Measurements from ENCODE around the gene SNCAIP.

The SNCAIP gene

GRCh38 chr5:122385286-122385685 is 73.2 kb downstream of the SNCAIP start:
- Histone ChIP-seq H3K23ac (ENCODE audit: low read length) (no peak overlapping the region), H2AFZ (ENCODE audit: insufficient read depth, low read length, poor library complexity) (no peak overlapping the region), H3K4ac (ENCODE audit: low read depth, low read length) (no peak overlapping the region), H3K4me3 (ENCODE audit: low read depth, low read length) (no peak overlapping the region), H3K36me3 (ENCODE audit: control insufficient read depth in 1 of 2, insufficient read depth in 2 of 2, low read length in 2 of 2) (no peaks in the 10 kb centered on the region), H4K12ac (ENCODE audit: low read depth, low read length) (no peak overlapping the region), H3K9ac (ENCODE audit: low read length) (no peak overlapping the region), H2BK120ac (ENCODE audit: insufficient read depth, low read length, poor library complexity) (no peak overlapping the region), H3K27ac (ENCODE audit: low read depth, low read length) (no peak overlapping the region), H3K14ac (ENCODE audit: low read length) (no peak overlapping the region), H4K91ac (ENCODE audit: low read depth, low read length) (no peak overlapping the region), H3K4me1 (ENCODE audit: control insufficient read depth in 1 of 2, insufficient read depth in 2 of 2, low read length in 2 of 2) (no peaks in the 10 kb centered on the region), H3K4me2 (ENCODE audit: low read length) (no peak overlapping the region), H4K8ac (ENCODE audit: low read depth, low read length) (no peak overlapping the region), H3K79me1 (ENCODE audit: low read length) (no peaks in the 10 kb centered on the region), H3K9me3 (ENCODE audit: insufficient read depth, low read depth, low read length) (no peaks in the 10 kb centered on the region), H2AK5ac (ENCODE audit: low read length) (no peak overlapping the region), H3K27me3 (ENCODE audit: insufficient read depth, low read length) (no peaks in the 10 kb centered on the region), H2BK12ac (ENCODE audit: low read length) (no peak overlapping the region), H2BK5ac (ENCODE audit: low read depth, low read length, poor library complexity) (no peak overlapping the region), H3K18ac (ENCODE audit: low read length) (no peak overlapping the region), H3K79me2 (ENCODE audit: control insufficient read depth, insufficient read depth, low read length, poor library complexity) (no peaks in the 10 kb centered on the region)
- no peak for DNase-seq
- no CpG with 5 or more reads among the region's 4 CpGs for WGBS (ENCODE audit: extremely low coverage, insufficient coverage, insufficient read length)

DNA sequence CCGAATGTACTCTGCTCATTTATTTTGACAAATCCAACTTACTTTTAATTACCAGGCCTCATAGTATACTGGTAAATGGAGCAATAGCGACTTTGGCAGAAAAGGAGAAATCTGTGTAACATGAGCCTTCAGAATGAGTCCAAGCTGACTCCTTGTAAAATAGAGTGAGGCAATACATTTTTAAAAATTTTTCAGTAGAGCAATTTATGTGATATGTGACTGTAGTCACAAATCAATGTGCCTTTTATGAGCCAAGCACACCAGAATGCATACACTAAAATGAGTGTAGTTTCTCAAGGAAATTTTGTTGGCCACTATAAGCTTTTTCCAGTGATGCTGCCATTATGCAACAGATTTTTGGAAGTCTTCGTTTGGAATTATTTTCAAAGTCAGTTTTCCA is 73.8 kb downstream of the SNCAIP start:
- no peak overlapping the region for H2BK120ac ChIP-seq (ENCODE audit: insufficient read depth, low read length, poor library complexity)
- no peaks in the 10 kb centered on the region for H3K9me3 ChIP-seq (ENCODE audit: insufficient read depth, low read depth, low read length)
- no peak overlapping the region for H4K12ac ChIP-seq (ENCODE audit: low read depth, low read length)
- H2AFZ ChIP-seq (ENCODE audit: insufficient read depth, low read length, poor library complexity): no peak overlapping the region
- no peak overlapping the region for H3K9ac ChIP-seq (ENCODE audit: low read length)
- H2BK12ac ChIP-seq (ENCODE audit: low read length): no peak overlapping the region
- no peaks in the 10 kb centered on the region for H3K79me1 ChIP-seq (ENCODE audit: low read length)
- no peak for DNase-seq
- H3K4ac ChIP-seq (ENCODE audit: low read depth, low read length): no peak overlapping the region
- H3K4me2 ChIP-seq (ENCODE audit: low read length): no peak overlapping the region
- H3K4me1 ChIP-seq (ENCODE audit: control insufficient read depth in 1 of 2, insufficient read depth in 2 of 2, low read length in 2 of 2): no peaks in the 10 kb centered on the region
- no peak overlapping the region for H4K91ac ChIP-seq (ENCODE audit: low read depth, low read length)
- WGBS (ENCODE audit: extremely low coverage, insufficient coverage, insufficient read length): no CpG with 5 or more reads among the region's 3 CpGs
- no peak overlapping the region for H3K23ac ChIP-seq (ENCODE audit: low read length)
- H3K27ac ChIP-seq (ENCODE audit: low read depth, low read length): no peak overlapping the region
- H3K4me3 ChIP-seq (ENCODE audit: low read depth, low read length): no peak overlapping the region
- H2BK5ac ChIP-seq (ENCODE audit: low read depth, low read length, poor library complexity): no peak overlapping the region
- H3K14ac ChIP-seq (ENCODE audit: low read length): no peak overlapping the region
- no peak overlapping the region for H4K8ac ChIP-seq (ENCODE audit: low read depth, low read length)
- H2AK5ac ChIP-seq (ENCODE audit: low read length): no peak overlapping the region
- H3K18ac ChIP-seq (ENCODE audit: low read length): no peak overlapping the region
- H3K27me3 ChIP-seq (ENCODE audit: insufficient read depth, low read length): no peaks in the 10 kb centered on the region
- no peaks in the 10 kb centered on the region for H3K36me3 ChIP-seq (ENCODE audit: control insufficient read depth in 1 of 2, insufficient read depth in 2 of 2, low read length in 2 of 2)
- no peaks in the 10 kb centered on the region for H3K79me2 ChIP-seq (ENCODE audit: control insufficient read depth, insufficient read depth, low read length, poor library complexity)

- no peak overlapping the region for H4K12ac ChIP-seq (ENCODE audit: low read depth, low read length)
- no peak overlapping the region for H3K4me2 ChIP-seq (ENCODE audit: low read length)
- no peak for DNase-seq
- no peak overlapping the region for H3K27ac ChIP-seq (ENCODE audit: low read depth, low read length)
- H3K9ac ChIP-seq (ENCODE audit: low read length): no peak overlapping the region
- H3K79me1 ChIP-seq (ENCODE audit: low read length): no peaks in the 10 kb centered on the region
- no peak overlapping the region for H3K14ac ChIP-seq (ENCODE audit: low read length)
- no peak overlapping the region for H2AFZ ChIP-seq (ENCODE audit: insufficient read depth, low read length, poor library complexity)
- no peak overlapping the region for H4K8ac ChIP-seq (ENCODE audit: low read depth, low read length)
- H3K9me3 ChIP-seq (ENCODE audit: insufficient read depth, low read depth, low read length): no peaks in the 10 kb centered on the region
- no peak overlapping the region for H3K23ac ChIP-seq (ENCODE audit: low read length)
- no peak overlapping the region for H2BK120ac ChIP-seq (ENCODE audit: insufficient read depth, low read length, poor library complexity)
- no peak overlapping the region for H2AK5ac ChIP-seq (ENCODE audit: low read length)
- H2BK5ac ChIP-seq (ENCODE audit: low read depth, low read length, poor library complexity): no peak overlapping the region
- peaks cover 0 to 2% of the 10 kb centered on the region in 2 experiments for H3K36me3 ChIP-seq (ENCODE audit: control insufficient read depth in 1 of 2, insufficient read depth in 2 of 2, low read length in 2 of 2)
- no CpG with 5 or more reads among the region's 7 CpGs for WGBS (ENCODE audit: extremely low coverage, insufficient coverage, insufficient read length)
- no peaks in the 10 kb centered on the region for H3K79me2 ChIP-seq (ENCODE audit: control insufficient read depth, insufficient read depth, low read length, poor library complexity)
- no peaks in the 10 kb centered on the region for H3K4me1 ChIP-seq (ENCODE audit: control insufficient read depth in 1 of 2, insufficient read depth in 2 of 2, low read length in 2 of 2)
- no peak overlapping the region for H3K4me3 ChIP-seq (ENCODE audit: low read depth, low read length)
- no peak overlapping the region for H4K91ac ChIP-seq (ENCODE audit: low read depth, low read length)
- no peaks in the 10 kb centered on the region for H3K27me3 ChIP-seq (ENCODE audit: insufficient read depth, low read length)
- H3K4ac ChIP-seq (ENCODE audit: low read depth, low read length): no peak overlapping the region
- H2BK12ac ChIP-seq (ENCODE audit: low read length): no peak overlapping the region
- H3K18ac ChIP-seq (ENCODE audit: low read length): no peak overlapping the region
Measured at GRCh38 chr5:122390154-122390553, 78.1 kb downstream of the SNCAIP start.

GRCh38 chr5:122390694-122391093 is 78.7 kb downstream of the SNCAIP start:
- no peak overlapping the region for H3K4ac ChIP-seq (ENCODE audit: low read depth, low read length)
- H4K12ac ChIP-seq (ENCODE audit: low read depth, low read length): no peak overlapping the region
- H3K79me1 ChIP-seq (ENCODE audit: low read length): no peaks in the 10 kb centered on the region
- no peak overlapping the region for H4K91ac ChIP-seq (ENCODE audit: low read depth, low read length)
- H2BK5ac ChIP-seq (ENCODE audit: low read depth, low read length, poor library complexity): no peak overlapping the region
- no peak overlapping the region for H3K14ac ChIP-seq (ENCODE audit: low read length)
- no peak overlapping the region for H3K18ac ChIP-seq (ENCODE audit: low read length)
- H3K79me2 ChIP-seq (ENCODE audit: control insufficient read depth, insufficient read depth, low read length, poor library complexity): no peaks in the 10 kb centered on the region
- no peaks in the 10 kb centered on the region for H3K27me3 ChIP-seq (ENCODE audit: insufficient read depth, low read length)
- no peaks in the 10 kb centered on the region for H3K4me1 ChIP-seq (ENCODE audit: control insufficient read depth in 1 of 2, insufficient read depth in 2 of 2, low read length in 2 of 2)
- H2AFZ ChIP-seq (ENCODE audit: insufficient read depth, low read length, poor library complexity): no peak overlapping the region
- no peak overlapping the region for H4K8ac ChIP-seq (ENCODE audit: low read depth, low read length)
- no peak overlapping the region for H2AK5ac ChIP-seq (ENCODE audit: low read length)
- no peak overlapping the region for H3K9ac ChIP-seq (ENCODE audit: low read length)
- no peak overlapping the region for H2BK120ac ChIP-seq (ENCODE audit: insufficient read depth, low read length, poor library complexity)
- WGBS (ENCODE audit: extremely low coverage, insufficient coverage, insufficient read length): no CpG with 5 or more reads among the region's 3 CpGs
- no peak overlapping the region for H3K4me2 ChIP-seq (ENCODE audit: low read length)
- no peak overlapping the region for H3K27ac ChIP-seq (ENCODE audit: low read depth, low read length)
- peaks cover 0 to 2% of the 10 kb centered on the region in 2 experiments for H3K36me3 ChIP-seq (ENCODE audit: control insufficient read depth in 1 of 2, insufficient read depth in 2 of 2, low read length in 2 of 2)
- no peak overlapping the region for H2BK12ac ChIP-seq (ENCODE audit: low read length)
- H3K4me3 ChIP-seq (ENCODE audit: low read depth, low read length): no peak overlapping the region
- no peak overlapping the region for H3K23ac ChIP-seq (ENCODE audit: low read length)
- H3K9me3 ChIP-seq (ENCODE audit: insufficient read depth, low read depth, low read length): no peaks in the 10 kb centered on the region
- no peak for DNase-seq
